H54 (cell line): Measurements from ENCODE around the gene GRAP.
"Not testable (repeated sequence)": the region's sequence is repeated elsewhere in the genome, so short reads cannot be mapped to it uniquely, and the experiment has no call there.

Experiments
- DNase-seq: peaks from one replicate; pipeline ENCODE4 v3.0.0; 2011; ENCODE audit warnings: low spot score, mixed read lengths; ENCODE audit not compliant: insufficient read length
- FAIRE-seq: peaks from 3 replicates; lab custom pipeline; 2011; peaks lifted over from hg19 to GRCh38; lab: Jason Lieb, UNC

Gene GRAP

GRCh38 chr17:19044643-19045042 lies 2.1 kb downstream of the GRAP start:
- FAIRE-seq, DNase-seq: not testable (repeated sequence)

- not testable (repeated sequence) for DNase-seq, FAIRE-seq
Measured at GRCh38 chr17:19043032-19043431, 3.7 kb downstream of the GRAP start.

GRCh38 chr17:19042369-19042768 lies 4.4 kb downstream of the GRAP start:
- FAIRE-seq, DNase-seq: not testable (repeated sequence)

GRCh38 chr17:19041871-19042270 lies 4.9 kb downstream of the GRAP start:
- not testable (repeated sequence) for DNase-seq, FAIRE-seq

GRCh38 chr17:19040350-19040749 lies 6.4 kb downstream of the GRAP start:
- FAIRE-seq, DNase-seq: not testable (repeated sequence)

- DNase-seq, FAIRE-seq: not testable (repeated sequence)
Measured at GRCh38 chr17:19038730-19039129, 8.0 kb downstream of the GRAP start.

GRCh38 chr17:19038007-19038406 lies 8.8 kb downstream of the GRAP start:
- FAIRE-seq, DNase-seq: not testable (repeated sequence)

- DNase-seq, FAIRE-seq: not testable (repeated sequence)
Measured at GRCh38 chr17:19037547-19037946, 9.2 kb downstream of the GRAP start.

GRCh38 chr17:19036186-19036585 lies 10.6 kb downstream of the GRAP start:
- not testable (repeated sequence) for DNase-seq, FAIRE-seq

- not testable (repeated sequence) for DNase-seq
Measured at GRCh38 chr17:19032377-19032988, 14.3 kb downstream of the GRAP start.

GRCh38 chr17:19031729-19032128 lies 15.0 kb downstream of the GRAP start:
- not testable (repeated sequence) for DNase-seq, FAIRE-seq

More at GRCh38 chr17:19032377-19032988, 14.3 kb downstream of the GRAP start:
- FAIRE-seq = not testable (repeated sequence)

GRCh38 chr17:19030771-19031449 lies 15.8 kb downstream of the GRAP start:
- FAIRE-seq = not testable (repeated sequence)

GRCh38 chr17:19029740-19030139 lies 17.0 kb downstream of the GRAP start:
- FAIRE-seq, DNase-seq: not testable (repeated sequence)

More at GRCh38 chr17:19030771-19031449, 15.8 kb downstream of the GRAP start:
- not testable (repeated sequence) for DNase-seq

GRCh38 chr17:19028671-19029070 lies 18.1 kb downstream of the GRAP start:
- not testable (repeated sequence) for DNase-seq, FAIRE-seq
